ENCODE measurements around the gene AGBL5. TPM values are rescaled to one million over a fixed set of nuclear protein-coding genes. Genes with fewer than 3 reads are reported as not detected.
"Not testable (repeated sequence)": the region's sequence is repeated elsewhere in the genome, so short reads cannot be mapped to it uniquely, and the experiment has no call there.

Gene AGBL5
- total RNA-seq, 2 donors from 2014 or later, result 20.0 to 22.9 TPM

DNA sequence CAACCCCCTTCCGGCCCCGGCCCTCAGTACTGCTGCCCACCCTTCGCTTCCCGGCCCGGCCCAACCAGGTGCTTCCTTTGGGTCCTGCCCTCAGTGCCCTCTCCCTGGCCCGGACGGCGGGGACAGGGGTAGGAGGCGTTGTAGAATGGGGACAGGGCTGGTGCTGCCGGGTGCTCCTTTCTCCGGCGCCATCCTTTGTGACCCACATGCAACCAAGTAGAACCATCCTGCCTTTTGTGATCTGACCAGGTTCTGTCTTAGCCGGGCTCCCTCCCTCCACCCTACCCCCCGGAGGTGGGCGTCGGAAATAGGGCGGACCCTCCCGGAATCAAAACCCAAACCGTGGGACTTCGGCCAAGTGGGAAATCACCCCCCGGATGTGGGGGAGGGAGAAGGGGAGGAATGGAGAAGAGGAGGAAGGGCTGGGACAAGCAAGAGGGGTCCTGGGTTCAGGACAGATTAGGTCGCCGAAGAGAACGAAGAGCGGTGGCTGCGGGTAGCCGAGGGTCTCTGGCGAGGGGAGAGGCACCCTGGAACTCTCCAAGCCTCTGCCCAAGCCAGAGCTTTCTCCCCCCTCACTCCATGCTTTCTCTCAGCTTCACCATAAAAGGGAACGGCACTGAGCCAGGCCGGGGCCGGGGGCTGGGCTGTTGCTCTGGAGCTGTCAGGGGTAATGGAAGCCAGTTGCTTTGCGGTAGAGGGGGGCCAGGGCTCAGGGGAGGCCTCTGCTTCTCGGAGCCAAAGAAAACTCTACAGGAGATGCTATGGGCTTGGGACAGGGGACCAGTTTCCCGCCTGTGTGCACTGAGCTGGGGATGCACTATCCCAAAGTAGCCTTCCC is 20.7 kb downstream of the AGBL5 start:
- intact Hi-C loops (cut with DNase I), result no loop called here
- DNase-seq (ENCODE audit: low spot score), result no peak

DNA sequence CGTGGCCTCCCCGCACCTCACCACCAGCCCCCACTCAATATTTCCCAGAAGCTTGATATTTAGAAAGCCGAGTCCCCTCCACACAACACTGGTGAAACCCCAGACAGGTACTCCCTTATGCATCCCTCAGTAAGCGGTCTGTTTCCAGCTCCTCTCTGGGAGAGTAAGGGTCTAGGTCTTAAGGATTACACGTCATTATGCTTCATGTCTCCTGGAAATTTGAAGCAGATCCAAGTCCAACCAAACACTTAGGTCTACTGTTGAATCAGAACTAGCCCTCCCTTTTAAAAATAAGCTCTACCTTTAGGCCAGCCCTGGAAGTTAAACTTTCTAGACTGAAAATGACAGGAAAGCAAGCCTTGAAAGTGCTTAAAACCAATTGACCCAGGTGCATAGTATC is 21.5 kb downstream of the AGBL5 start:
- intact Hi-C loops (cut with DNase I), result no loop called here
- no peak for DNase-seq (ENCODE audit: low spot score)

DNA sequence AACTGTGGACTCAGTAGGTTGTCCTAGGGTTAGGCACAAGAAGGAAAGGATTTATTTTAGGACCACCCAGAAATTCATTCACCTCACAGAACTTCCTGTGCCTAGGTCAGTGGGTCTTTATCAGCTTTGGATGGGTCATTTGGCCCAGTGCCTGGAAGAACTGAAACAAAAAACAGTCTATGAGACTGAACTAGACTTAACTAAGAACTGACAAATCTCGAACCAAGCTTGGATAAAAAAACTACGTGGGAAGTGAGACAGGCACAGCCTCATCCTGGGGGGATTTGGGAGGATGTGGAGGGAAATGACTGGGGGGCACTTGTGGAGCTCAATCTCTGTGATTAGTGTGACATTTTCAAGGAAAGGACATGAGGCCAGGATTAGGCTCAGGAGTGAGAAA is 22.3 kb downstream of the AGBL5 start:
- intact Hi-C loops (cut with DNase I), result no loop called here
- no peak for DNase-seq (ENCODE audit: low spot score)

DNA sequence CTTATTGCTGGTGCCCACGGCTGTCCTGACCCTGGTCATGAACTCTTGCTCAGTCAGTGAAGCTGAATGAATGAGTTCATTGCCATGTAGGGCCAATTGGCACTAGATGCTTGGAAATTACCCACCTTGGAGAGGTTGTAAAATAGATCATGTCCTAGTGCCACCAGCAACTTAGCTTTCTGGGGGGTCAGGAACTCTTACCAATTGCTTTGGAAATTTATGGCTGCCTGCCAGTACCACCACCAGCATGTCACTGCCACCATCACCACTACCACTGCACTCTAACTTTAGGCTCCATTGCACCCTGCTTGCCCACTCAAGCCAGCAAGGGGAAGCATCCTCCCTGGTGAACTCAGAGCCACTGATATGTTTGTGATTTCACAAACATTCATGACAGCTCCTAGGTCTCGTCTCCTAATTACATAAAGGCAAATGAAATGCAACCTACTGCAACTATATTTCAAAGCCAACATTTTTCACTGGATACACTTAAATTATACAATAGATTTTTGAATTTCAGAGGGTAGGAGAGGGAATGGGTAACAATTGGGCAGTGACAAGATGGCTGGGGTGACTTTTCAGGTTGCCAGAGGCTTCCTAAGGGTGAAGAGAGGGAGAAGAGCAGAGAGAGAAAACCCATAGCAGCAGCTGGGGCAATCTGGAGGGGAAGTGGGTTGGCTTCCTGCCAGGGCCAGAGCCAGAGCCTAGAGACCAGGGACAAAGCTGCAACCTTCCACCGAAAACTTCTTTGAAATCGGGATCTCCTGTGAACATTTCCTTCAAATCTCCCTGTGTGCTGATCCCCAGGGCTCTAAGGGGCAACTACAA is 23.5 kb downstream of the AGBL5 start:
- no peak for DNase-seq (ENCODE audit: low spot score)
- intact Hi-C loops (cut with DNase I), result no loop called here

DNA sequence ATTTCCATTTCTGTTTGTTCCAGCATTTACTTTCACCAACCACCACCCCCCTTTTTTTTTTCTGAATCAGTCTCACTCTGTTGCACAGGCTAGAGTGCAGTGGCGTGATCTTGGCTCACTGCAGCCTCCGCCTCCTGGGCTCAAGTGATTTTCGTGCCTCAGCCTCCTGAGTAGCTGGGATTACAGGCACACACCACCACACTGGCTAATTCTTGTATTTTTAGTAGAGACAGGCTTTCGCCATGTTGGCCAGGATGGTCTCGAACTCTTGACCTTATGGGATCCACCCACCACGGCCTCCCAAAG is 24.1 kb downstream of the AGBL5 start:
- DNase-seq (ENCODE audit: low spot score); intact Hi-C loops (cut with DNase I): not testable (repeated sequence)

DNA sequence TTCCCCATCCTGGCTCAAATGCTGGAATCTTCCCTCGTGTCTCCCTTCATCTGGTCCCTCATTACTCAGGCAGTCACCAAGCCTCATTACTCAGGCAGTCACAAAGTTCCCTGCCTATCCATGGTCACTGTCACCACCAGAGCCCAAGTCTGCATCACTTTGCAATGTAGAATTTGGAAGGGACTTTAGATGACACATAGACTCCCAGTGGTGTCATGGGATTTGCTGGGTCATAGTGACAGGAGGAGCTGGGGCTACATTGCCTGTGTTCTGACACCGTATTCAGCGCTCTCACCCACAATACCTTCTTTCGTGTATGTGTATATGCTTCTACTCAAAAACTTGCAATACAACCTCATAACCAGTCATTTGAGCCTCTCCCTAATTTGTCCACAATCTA is 24.9 kb downstream of the AGBL5 start:
- intact Hi-C loops (cut with DNase I), result no loop called here
- DNase-seq (ENCODE audit: low spot score), result no peak

DNA sequence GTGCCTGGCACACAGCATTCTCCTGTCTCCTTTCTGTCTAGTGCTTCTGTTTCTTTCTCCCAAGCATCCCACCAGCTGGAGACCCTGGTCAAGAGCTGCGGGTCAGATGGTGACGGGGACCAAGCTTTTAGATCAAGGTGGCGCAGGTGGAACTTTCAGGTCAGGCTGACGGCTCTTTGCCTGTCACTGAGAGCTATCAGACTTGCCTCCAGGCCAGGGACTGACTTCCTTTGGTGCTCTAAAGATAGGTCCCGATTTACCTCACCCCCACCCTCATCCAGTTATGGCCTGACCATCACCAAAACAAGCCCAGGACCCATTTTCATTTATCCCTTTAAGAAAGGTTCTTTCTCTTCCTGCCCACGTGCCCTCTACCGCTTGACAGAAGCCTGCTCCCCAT is 25.8 kb downstream of the AGBL5 start:
- DNase-seq (ENCODE audit: low spot score), result no peak
- intact Hi-C loops (cut with DNase I), result no loop called here

DNA sequence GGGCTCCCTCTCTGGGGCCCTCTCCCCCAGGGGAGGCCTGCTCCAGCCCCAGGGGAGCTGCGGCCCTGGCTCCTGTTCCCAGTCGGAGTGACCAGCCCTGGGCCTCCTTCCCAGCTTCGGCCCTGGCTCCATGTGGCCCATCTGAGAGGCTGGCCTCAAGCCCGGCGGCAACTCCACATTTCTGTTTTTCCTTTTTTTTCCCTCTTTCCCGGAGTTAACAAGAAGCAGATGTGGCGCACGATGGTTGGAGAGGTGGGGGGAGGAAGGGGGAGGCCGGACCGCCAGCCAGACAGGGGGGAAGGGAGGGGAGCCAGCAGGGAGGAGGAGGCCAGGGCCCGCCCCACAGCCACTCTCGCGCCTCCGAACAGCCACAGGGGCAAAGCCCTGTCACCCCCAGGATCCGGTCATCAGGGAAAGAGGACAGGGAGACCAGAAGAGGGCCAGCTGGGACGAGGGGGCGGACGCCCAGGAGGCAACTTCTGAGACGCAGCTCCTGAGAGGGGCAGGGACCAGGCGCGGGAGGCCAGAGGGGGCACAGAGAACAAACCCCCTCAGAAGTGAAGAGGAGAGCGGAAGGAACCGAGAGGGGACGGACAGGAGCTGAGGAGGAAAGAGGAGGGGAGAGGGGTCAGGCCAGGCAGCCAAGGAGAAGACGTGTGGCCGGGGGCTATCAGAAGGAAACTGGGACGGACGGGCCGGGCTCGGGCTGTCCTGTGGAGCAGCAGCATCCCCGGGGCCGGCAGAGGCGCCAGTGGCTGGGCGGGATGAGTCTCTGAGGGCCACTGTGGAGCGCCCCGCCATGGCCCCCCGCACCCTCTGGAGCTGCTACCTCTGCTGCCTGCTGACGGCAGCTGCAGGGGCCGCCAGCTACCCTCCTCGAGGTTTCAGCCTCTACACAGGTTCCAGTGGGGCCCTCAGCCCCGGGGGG is 27.1 kb downstream of the AGBL5 start, which contains the start of gene EMILIN1:
Gene EMILIN1, plus strand, starts transcription at position 349 of the 928 bp plus-strand sequence. Its CDS starts 451 bp downstream, at position 800.
- peak; percentile 95 for DNase-seq (ENCODE audit: low spot score)
- intact Hi-C loops (cut with DNase I), result no loop called here

DNA sequence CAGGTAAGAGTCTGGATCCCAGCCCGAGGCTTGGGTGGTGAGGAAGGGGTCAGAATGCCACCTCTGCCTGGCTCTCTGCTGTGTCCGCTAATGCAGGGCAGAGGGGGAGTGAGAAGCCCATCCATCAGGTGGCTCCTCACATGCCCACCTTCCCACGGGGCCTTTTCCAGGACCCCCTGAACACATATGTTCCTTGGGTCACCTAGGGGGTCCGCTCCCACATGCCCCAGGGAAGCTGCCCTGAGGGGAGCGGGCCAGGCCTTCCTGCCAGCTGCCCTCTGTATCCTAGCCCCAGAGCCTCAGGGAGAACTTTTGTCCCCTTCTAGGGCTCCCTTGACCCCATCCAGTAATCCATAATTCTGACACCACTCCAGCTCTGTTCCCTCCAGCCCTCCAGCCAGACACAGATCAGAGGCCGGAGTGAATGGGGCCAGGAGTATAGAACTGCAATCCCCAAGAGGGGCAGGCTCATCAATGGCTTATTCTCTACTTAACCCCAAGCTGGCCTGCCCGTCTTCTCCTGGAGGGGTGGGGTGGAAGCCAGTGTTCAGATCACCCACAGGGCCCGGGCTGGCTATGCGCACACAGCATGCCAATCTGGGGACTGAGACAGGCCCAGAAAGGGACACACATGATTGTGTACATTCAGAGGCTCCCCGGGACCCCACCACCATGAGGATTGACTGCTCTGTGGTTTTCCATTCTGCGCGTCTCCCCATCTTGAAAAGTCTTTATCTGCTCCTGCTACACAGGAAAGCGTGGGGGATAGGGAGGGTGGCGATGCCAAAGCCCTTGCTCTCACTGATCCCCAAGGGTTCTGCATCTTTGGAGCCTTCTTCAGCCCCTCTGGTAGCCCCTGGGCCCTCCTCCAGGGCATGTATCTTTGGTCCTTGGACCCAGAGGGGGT is 28.0 kb downstream of the AGBL5 start:
- intact Hi-C loops (cut with DNase I), result loop anchor here (5.0 to 10.0 kb wide), 2 partner anchors 45 to 117 kb away; partner anchors contain the start of gene TMEM214 (in 2 of the 2)
- DNase-seq (ENCODE audit: low spot score), result no peak

DNA sequence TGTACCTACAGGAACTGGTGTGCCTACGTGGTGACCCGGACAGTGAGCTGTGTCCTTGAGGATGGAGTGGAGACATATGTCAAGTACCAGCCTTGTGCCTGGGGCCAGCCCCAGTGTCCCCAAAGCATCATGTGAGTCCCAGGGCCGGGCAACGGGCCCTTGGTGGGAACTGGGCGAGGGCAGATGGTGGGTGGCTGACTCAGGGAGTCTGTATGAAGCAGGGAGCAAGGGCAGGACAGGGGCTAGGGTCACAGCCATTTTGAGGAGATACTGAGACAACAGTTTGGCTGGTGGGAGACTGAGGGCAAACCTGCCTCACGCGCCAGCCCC is 28.6 kb downstream of the AGBL5 start:
- intact Hi-C loops (cut with DNase I), result loop anchor here (5.0 to 10.0 kb wide), 2 partner anchors 45 to 118 kb away; partner anchors contain the start of gene TMEM214 (in 2 of the 2)

DNA sequence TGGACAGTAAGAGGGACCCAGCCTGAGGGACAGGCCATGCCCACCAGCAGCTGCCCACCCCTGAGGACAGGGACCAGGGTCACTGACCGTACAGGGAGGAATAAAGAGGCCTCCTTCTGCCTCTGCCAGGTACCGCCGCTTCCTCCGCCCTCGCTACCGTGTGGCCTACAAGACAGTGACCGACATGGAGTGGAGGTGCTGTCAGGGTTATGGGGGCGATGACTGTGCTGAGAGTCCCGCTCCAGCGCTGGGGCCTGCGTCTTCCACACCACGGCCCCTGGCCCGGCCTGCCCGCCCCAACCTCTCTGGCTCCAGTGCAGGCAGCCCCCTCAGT is 29.1 kb downstream of the AGBL5 start:
- DNase-seq (ENCODE audit: low spot score), result peak; percentile 80
- intact Hi-C loops (cut with DNase I), result loop anchor here (5.0 to 10.0 kb wide), 2 partner anchors 46 to 118 kb away; partner anchors contain the start of gene TMEM214 (in 2 of the 2)

More for the DNA sequence above, 28.6 kb downstream of the AGBL5 start:
- DNase-seq (ENCODE audit: low spot score), result peak; percentile 83

DNA sequence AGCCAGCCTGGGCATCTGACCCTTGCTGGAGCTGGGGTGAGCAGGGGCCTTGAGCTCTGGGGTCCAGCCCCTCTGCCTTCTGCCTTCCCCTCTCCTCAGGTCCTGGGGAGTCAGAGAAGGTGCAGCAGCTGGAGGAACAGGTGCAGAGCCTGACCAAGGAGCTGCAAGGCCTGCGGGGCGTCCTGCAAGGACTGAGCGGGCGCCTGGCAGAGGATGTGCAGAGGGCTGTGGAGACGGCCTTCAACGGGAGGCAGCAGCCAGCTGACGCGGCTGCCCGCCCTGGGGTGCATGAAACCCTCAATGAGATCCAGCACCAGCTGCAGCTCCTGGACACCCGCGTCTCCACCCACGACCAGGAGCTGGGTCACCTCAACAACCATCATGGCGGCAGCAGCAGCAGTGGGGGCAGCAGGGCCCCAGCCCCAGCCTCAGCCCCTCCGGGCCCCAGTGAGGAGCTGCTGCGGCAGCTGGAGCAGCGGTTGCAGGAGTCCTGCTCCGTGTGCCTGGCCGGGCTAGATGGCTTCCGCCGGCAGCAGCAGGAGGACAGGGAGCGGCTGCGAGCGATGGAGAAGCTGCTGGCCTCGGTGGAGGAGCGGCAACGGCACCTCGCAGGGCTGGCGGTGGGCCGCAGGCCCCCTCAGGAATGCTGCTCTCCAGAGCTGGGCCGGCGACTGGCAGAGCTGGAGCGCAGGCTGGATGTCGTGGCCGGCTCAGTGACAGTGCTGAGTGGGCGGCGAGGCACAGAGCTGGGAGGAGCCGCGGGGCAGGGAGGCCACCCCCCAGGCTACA is 30.7 kb downstream of the AGBL5 start:
- no peak for DNase-seq (ENCODE audit: low spot score)

DNA sequence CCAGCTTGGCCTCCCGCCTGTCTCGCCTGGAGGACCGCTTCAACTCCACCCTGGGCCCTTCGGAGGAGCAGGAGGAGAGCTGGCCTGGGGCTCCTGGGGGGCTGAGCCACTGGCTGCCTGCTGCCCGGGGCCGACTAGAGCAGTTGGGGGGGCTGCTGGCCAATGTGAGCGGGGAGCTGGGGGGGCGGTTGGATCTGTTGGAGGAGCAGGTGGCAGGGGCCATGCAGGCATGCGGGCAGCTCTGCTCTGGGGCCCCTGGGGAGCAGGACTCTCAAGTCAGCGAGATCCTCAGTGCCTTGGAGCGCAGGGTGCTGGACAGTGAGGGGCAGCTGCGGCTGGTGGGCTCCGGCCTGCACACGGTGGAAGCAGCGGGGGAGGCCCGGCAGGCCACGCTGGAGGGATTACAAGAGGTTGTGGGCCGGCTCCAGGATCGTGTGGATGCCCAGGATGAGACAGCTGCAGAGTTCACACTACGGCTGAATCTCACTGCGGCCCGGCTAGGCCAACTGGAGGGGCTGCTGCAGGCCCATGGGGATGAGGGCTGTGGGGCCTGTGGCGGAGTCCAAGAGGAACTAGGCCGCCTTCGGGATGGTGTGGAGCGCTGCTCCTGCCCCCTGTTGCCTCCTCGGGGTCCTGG is 31.4 kb downstream of the AGBL5 start:
- intact Hi-C loops (cut with DNase I), result loop anchor here (5.0 to 10.0 kb wide), 2 partner anchors 48 to 121 kb away; partner anchors contain the start of gene TMEM214 (in 2 of the 2)
- no peak for DNase-seq (ENCODE audit: low spot score)

More for the DNA sequence above, 30.7 kb downstream of the AGBL5 start:
- intact Hi-C loops (cut with DNase I), result loop anchor here (5.0 to 10.0 kb wide), 2 partner anchors 47 to 120 kb away; partner anchors contain the start of gene TMEM214 (in 2 of the 2)

DNA sequence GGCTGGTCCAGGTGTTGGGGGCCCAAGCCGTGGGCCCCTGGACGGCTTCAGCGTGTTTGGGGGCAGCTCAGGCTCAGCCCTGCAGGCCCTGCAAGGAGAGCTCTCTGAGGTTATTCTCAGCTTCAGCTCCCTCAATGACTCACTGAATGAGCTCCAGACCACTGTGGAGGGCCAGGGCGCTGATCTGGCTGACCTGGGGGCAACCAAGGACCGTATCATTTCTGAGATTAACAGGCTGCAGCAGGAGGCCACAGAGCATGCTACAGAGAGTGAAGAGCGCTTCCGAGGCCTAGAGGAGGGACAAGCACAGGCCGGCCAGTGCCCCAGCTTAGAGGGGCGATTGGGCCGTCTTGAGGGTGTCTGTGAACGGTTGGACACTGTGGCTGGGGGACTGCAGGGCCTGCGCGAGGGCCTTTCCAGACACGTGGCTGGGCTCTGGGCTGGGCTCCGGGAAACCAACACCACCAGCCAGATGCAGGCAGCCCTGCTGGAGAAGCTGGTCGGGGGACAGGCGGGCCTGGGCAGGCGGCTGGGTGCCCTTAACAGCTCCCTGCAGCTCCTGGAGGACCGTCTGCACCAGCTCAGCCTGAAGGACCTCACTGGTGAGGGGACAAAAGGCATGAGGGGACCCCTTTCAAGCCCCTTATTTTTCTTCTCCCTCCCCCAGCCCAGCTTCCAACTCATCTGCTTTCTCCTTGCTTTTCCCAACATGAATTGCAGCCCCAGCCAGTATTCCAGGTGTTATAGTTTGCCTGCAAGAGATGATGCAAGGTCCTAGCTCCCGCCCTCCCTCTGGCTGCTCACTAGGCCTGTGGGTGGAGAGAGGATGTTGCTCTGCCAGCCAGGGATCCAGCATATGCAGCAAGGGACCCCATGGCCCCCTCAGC is 32.2 kb downstream of the AGBL5 start:
- peak; percentile 43 for DNase-seq (ENCODE audit: low spot score)
- intact Hi-C loops (cut with DNase I), result loop anchor here (5.0 to 10.0 kb wide), 2 partner anchors 49 to 121 kb away; partner anchors contain the start of gene TMEM214 (in 2 of the 2)

DNA sequence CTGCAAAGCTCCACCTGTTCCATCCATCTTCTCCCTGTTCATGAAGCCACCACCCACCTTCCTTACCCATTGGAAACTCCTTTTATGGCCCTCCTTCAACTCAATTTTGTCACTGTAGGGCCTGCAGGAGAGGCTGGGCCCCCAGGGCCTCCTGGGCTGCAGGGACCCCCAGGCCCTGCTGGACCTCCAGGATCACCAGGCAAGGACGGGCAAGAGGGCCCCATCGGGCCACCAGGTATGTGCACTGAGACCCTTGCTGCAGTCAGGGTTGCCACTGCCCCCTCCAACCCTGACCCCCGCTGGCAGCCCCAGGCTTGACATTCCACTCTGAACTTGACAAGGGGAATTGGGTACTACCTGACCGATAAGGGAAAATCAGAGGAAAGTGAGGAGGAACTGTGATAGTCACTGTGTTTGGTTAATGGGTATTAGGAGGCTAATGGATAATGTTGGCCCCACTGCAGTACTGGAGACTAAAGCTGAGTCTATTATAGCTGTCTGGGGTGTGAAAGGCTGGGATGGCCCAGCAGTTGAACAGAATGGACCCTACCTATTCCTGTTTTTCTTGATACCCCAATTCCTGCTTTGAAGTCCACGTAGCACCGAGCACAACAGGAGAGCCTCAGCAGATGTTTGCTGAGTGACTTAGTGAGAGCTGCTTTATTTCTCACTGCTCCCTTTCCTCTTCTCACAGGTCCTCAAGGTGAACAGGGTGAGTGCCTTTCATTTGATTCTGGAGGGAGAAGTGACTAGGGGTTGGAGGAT is 33.0 kb downstream of the AGBL5 start:
- intact Hi-C loops (cut with DNase I), result loop anchor here (5.0 to 10.0 kb wide), 3 partner anchors 50 to 122 kb away; partner anchors contain the start of genes TMEM214 (in 2 of the 2) and MAPRE3 (in 1 of the 2)
- no peak for DNase-seq (ENCODE audit: low spot score)

All from posterior vena cava (tissue), 2 donors.